IPS DF 19.7 (cell line): Measurements from ENCODE around the gene KLK3.

Experiments used
- DNase-seq: peaks from one replicate; pipeline ENCODE4 v3.0.0-alpha.2; 2013; ENCODE audit warnings: low read depth, low spot score

KLK3 gene

GRCh38 chr19:50898018-50898417, 43.3 kb downstream of the KLK3 start:
- no peak for DNase-seq

- no peak for DNase-seq
Observed at GRCh38 chr19:50899569-50899968, 44.9 kb downstream of the KLK3 start.

- no peak for DNase-seq
Observed at GRCh38 chr19:50902640-50903039, 47.9 kb downstream of the KLK3 start.

GRCh38 chr19:50906217-50906616, 51.5 kb downstream of the KLK3 start:
- DNase-seq = no peak

GRCh38 chr19:50908336-50908735, 53.6 kb downstream of the KLK3 start:
- no peak for DNase-seq

GRCh38 chr19:50909240-50910070, 54.7 kb downstream of the KLK3 start:
- DNase-seq = no peak
